ENCODE results near the gene SV2B.

Gene SV2B

GRCh38 chr15:91279486-91279885 lies 179.4 kb downstream of the SV2B start:
- no peak for DNase-seq

GRCh38 chr15:91281947-91282346 lies 181.9 kb downstream of the SV2B start:
- DNase-seq: no peak

DNA sequence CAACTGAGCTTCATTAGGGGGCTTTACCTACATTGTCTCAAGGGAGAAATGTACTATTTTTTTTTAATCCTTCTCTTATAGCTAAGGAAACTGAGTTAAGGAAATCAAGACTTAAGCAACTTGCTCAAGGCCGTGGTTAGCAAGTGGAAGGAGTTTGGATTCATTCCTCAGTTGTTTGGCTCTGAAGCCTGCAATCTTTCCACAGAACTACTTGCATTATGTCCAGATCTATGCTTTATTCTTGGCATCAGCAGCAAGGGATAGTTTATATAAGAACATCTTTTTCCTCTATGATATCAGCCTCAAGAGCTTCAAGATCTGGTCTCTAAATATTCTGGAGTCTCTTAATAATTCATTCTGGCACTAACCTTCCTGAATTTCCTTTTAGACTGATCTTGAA lies 182.4 kb downstream of the SV2B start:
- no peak for DNase-seq

GRCh38 chr15:91283155-91283554 lies 183.1 kb downstream of the SV2B start:
- no peak for DNase-seq

GRCh38 chr15:91284758-91285466 lies 184.9 kb downstream of the SV2B start:
- no peak for DNase-seq

- DNase-seq: peak; percentile 70 to 84
Observed at GRCh38 chr15:91289324-91289723, 189.3 kb downstream of the SV2B start.

DNA sequence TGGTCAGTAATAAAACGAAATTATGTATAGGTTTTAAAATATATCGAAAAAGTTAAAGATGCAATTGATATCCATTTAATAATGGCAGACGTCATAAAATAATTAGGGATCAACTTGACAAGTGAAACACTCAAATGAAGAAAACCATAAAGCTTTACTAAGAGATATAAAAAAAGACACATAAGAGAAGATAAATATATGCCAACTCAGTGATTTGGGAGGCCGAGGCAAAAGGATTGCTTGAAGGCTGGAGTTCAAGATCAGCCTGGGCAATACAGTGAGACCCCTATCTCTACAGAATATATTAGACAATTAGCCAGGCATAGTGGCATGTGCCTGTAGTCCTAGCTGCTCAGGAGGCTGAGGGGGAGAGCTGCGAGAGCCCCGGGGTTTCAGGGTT lies 190.5 kb downstream of the SV2B start:
- DNase-seq: no peak

DNA sequence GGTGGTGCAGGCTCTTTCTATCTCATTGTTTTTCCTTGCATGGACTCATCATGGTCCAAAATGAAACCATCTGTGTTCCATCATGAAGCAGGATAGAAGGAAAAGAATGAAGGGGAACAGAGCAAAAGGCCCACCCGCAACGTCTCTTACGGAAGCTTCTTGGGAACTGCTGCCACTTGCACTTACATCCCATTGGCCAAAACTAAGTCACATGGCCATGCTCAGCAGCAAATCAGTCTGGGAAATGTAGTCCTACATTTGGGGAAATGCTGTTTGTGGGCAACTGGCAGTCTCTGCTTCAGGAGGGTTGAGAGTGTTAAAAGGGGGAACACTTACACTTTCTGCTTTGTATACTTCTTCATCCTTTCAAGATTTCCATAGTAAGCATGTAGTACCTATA lies 191.6 kb downstream of the SV2B start:
- DNase-seq: peak; percentile 82 to 83

- no peak for DNase-seq
Observed at GRCh38 chr15:91294344-91294743, 194.3 kb downstream of the SV2B start.

DNA sequence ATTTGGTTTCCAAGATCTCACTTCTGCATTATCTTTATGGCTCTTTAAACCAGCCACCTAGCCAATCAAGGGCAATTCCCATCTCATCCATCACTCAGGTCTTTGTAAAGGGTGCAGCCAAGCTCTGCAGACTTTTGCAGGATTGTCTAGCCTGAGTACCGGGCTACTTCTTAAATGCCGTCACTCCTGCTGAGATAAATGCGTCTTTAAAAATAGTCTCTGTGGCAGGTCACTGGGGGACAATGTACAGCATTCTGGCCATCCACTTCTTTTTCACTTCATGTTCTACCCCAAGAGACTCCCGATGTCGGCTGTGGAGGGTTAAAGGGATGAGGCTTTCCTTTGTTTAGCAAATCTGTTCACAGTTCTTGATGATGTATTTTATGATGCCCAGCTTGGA lies 194.7 kb downstream of the SV2B start:
- DNase-seq: no peak

DNA sequence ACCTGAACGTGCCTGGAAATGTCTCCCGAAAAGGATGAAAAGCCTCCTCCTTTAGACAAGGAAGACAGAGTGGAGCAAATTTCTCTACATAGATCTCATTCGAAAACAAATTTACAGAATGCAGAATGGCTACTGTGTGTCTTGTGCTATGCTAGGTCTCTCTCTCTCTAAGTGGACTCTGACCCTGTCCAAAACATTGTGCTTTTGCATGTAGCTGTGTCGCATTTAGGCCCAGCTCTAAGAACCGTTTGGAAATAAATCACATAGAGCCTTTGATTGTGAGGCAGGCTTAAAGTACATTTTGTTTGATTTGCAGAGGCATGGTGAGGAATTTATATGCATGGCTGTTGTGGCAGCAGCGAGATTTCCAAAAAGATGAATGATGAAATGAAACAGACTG lies 198.0 kb downstream of the SV2B start:
- DNase-seq: no peak

- peak; percentile 75 to 90 for DNase-seq
Observed at GRCh38 chr15:91302588-91303439, 202.8 kb downstream of the SV2B start.

DNA sequence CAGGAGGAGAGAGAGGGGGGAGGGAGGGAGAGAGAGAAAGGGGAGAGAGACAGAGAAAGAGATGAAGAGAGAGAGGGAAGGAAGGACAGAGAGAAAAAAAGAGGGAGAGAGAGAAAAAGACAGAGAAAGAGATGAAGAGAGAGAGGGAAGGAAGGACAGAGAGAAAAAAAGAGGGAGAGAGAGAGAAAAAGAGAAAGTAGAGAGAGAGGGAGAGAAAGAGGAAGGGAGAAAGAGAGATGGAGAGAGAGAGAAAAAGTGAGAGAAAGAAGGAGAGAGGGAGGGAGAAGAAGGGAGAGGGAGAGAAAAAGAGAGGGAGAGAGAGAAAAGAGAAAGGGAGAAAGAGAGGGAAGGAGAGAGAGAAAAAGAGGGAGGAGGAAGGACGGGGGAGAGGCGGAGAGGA lies 204.2 kb downstream of the SV2B start:
- no peak for DNase-seq

DNA sequence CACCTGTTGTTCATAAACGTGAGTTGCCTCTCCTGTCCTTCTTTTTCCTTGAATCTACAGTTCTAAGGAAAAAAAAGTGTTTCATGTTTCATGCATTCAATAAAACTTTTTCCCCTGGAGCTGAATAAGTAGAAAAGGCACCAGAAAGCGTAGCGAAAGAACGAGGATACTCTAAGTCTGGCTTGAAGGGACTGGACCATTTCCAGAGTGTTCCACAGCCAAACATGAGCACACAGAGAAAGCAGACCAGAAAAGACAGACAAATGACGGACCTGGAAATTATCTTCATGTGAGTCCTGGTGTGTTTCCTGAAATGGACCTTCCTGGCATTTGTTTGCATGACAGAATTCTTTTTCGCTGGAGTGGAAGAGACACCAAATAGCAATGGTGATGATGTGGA lies 204.7 kb downstream of the SV2B start:
- DNase-seq: no peak

- DNase-seq: no peak
Observed at GRCh38 chr15:91306144-91306543, 206.1 kb downstream of the SV2B start.

GRCh38 chr15:91307601-91308000 lies 207.5 kb downstream of the SV2B start:
- DNase-seq: no peak

GRCh38 chr15:91308199-91308598 lies 208.1 kb downstream of the SV2B start:
- peak; percentile 50 to 67 for DNase-seq

DNA sequence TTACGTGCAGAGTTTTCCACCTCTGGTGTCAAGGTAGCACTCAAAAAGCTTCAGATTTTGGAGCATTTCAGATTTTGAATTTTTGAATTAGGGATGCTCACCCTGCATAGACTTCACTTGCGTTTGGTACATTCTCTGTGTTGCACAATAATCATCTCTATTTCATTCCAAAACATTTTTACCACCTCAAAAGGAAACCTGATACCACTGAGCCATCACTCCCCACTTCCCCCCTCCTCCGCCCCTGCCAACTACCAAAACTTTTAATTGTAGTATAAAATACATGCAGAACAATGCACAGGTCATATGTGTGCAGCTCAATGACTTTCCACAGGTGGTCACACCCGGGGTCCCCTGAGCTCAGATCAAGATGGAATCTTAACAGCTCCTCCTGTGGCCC lies 208.8 kb downstream of the SV2B start:
- peak; percentile 7 to 22 for DNase-seq

DNA sequence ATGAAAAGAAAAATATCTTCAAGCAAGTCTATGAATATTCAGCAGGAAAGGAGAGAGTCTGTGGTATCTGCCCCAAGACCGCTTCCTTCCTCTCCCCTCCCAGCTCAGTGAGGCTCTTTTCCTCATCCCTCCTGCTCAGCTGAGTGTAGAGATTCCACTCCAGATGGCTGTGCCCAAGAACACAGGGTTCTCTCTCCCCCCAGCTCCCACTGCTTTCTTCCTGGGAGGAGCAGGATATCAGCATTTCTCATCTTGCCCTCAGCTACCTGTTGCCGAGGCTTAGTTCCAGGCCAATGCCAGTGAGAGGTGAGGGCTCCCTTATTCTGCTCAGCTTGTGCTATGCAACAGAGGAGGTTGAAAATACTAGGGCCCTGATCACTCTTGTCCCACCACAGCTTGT lies 211.9 kb downstream of the SV2B start:
- DNase-seq: peak; percentile 91 to 94

GRCh38 chr15:91316126-91316525 lies 216.1 kb downstream of the SV2B start:
- DNase-seq: no peak

- DNase-seq: no peak
Observed at GRCh38 chr15:91318516-91318915, 218.5 kb downstream of the SV2B start.

- no peak for DNase-seq
Observed at GRCh38 chr15:91318931-91319330, 218.9 kb downstream of the SV2B start.

- no peak for DNase-seq
Observed at GRCh38 chr15:91319371-91320059, 219.5 kb downstream of the SV2B start.

- no peak for DNase-seq
Observed at GRCh38 chr15:91320101-91320500, 220.0 kb downstream of the SV2B start.
